ENCODE results near the gene TRIM37.
A peak's percentile ranks its signal among the peaks of the same experiment; 100 is the strongest.

The TRIM37 gene

DNA sequence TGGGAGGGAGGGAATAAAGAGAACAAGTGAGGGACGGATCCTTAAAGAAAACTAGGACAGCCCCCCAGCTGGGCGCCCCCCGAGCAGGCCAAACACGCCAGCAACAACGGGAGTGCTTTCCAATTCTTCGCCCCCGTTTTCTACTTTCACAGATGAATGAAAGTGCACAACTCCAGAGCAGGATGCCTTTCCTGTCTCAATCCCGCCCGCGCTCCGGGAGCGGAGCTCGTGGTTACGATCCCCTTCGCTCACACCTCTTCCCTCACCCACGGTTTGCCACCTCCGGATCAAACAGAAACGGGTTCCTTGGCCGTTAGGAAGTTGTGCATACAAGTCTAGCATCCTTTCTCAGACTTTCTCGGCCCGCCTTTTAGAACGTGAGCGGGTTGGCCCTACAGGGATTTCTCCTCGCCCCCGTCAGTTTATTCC, 47.6 kb upstream of the TRIM37 start:
- Histone ChIP-seq H3K36me3 (ENCODE audit: control insufficient read depth in 2 of 2, insufficient read depth in 1 of 2, low read length in 2 of 2) (peaks cover 0 to 4% of the 10 kb centered on the region in 2 experiments; a peak in 1 of 3 replicates), H3K27ac (ENCODE audit: extremely low read depth, low read depth, low read length) (peak overlapping the region; percentile 98), H3K9me3 (ENCODE audit: control insufficient read depth, insufficient read depth, low read depth, low read length) (no peaks in the 10 kb centered on the region), H3K4me1 (ENCODE audit: control insufficient read depth, insufficient read depth, low read length) (peaks cover 23% of the 10 kb centered on the region), H3K4me3 (ENCODE audit: low read depth, low read length) (peak overlapping the region; percentile 49)
- POLR2A ChIA-PET = interaction anchor here (0.6 to 4.2 kb wide), 16 partner anchors 9 to 636 kb away, joined by 3 to 56 read pairs (median 6); partner anchors contain the start of genes CLTC, GDPD1, SMG8 and TRIM37
- TF ChIP-seq ZNF791 (tag by site-specific recombination; IDR thresholded peaks at IDR 0.05) = no peak
- TF ChIP-seq GLIS2 (tag by site-specific recombination; IDR thresholded peaks at IDR 0.05) = peak; percentile 71
- peak; percentile 48 for TF ChIP-seq GLIS1 (tag by site-specific recombination; IDR thresholded peaks at IDR 0.05)
- peak; percentile 63 for TF ChIP-seq ZNF366 (tag by site-specific recombination; conservative IDR thresholded peaks at IDR 0.05)
- TF ChIP-seq, protein P1, sequence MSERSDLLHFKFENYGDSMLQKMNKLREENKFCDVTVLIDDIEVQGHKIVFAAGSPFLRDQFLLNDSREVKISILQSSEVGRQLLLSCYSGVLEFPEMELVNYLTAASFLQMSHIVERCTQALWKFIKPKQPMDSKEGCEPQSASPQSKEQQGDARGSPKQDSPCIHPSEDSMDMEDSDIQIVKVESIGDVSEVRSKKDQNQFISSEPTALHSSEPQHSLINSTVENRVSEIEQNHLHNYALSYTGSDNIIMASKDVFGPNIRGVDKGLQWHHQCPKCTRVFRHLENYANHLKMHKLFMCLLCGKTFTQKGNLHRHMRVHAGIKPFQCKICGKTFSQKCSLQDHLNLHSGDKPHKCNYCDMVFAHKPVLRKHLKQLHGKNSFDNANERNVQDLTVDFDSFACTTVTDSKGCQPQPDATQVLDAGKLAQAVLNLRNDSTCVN (tag by site-specific recombination; optimal IDR thresholded peaks at IDR 0.05) = peak; percentile 55
- TF ChIP-seq ZSCAN23 (tag by site-specific recombination; IDR thresholded peaks at IDR 0.05) = no peak
- no peak for TF ChIP-seq ZNF707 (tag by site-specific recombination; IDR thresholded peaks at IDR 0.05)
- TF ChIP-seq EGR2 (tag by site-specific recombination; IDR thresholded peaks at IDR 0.05; ENCODE audit: low read depth) = peak; percentile 92
- TF ChIP-seq ZNF544 (tag by site-specific recombination; IDR thresholded peaks at IDR 0.05) = no peak
- peak; percentile 50 for TF ChIP-seq IKZF3 (tag by site-specific recombination; IDR thresholded peaks at IDR 0.05)
- TF ChIP-seq ZBTB17 (tag by site-specific recombination; IDR thresholded peaks at IDR 0.05) = peak; percentile 65
- TF ChIP-seq ZNF600 (tag by site-specific recombination; IDR thresholded peaks at IDR 0.05) = peak; percentile 92
- TF ChIP-seq ZFHX2 (tag by site-specific recombination; conservative IDR thresholded peaks at IDR 0.05) = peak; percentile 96
- TF ChIP-seq KLF16 (tag by site-specific recombination; IDR thresholded peaks at IDR 0.05) = no peak
- TF ChIP-seq ZNF585B (tag by site-specific recombination; IDR thresholded peaks at IDR 0.05) = no peak
- TF ChIP-seq SP2 (tag by site-specific recombination; IDR thresholded peaks at IDR 0.05) = 0 out of 2 replicates have a peak, but pooled peaks have one; percentile 32
- peak; percentile 99 for TF ChIP-seq PRDM1 (tag by site-specific recombination; IDR thresholded peaks at IDR 0.05)
- TF ChIP-seq, protein P2, sequence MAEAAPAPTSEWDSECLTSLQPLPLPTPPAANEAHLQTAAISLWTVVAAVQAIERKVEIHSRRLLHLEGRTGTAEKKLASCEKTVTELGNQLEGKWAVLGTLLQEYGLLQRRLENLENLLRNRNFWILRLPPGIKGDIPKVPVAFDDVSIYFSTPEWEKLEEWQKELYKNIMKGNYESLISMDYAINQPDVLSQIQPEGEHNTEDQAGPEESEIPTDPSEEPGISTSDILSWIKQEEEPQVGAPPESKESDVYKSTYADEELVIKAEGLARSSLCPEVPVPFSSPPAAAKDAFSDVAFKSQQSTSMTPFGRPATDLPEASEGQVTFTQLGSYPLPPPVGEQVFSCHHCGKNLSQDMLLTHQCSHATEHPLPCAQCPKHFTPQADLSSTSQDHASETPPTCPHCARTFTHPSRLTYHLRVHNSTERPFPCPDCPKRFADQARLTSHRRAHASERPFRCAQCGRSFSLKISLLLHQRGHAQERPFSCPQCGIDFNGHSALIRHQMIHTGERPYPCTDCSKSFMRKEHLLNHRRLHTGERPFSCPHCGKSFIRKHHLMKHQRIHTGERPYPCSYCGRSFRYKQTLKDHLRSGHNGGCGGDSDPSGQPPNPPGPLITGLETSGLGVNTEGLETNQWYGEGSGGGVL (tag by site-specific recombination; IDR thresholded peaks at IDR 0.05) = no peak
- CTCF ChIA-PET = interaction anchor here (1.0 kb wide), 1 partner anchor 59 kb away, joined by 3 read pairs; no protein-coding TSS in a partner anchor

DNA sequence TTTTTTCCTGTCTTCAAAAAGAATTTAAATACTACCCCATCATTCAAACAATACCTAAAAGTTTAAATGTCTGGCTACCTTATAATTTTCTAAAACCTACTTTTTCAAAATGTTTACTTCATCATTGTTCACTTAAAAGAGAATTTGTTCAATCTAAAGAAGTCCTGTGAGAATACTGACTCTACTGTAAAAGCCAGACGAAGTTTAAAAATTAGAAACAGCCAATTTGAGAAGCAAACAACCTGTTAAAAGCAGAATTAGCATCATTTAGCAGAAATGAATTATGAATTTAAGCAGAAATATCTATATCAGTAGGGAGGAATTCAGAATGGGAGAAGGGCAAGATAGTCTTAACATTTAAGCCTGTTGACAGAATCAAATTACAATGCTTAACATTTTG, 46.2 kb upstream of the TRIM37 start:
- POLR2A ChIA-PET = interaction anchor here (0.6 to 3.0 kb wide), 3 partner anchors 59 to 685 kb away, joined by 7 to 30 read pairs (median 7); no protein-coding TSS in a partner anchor
- H3K27ac ChIP-seq (ENCODE audit: extremely low read depth, low read depth, low read length) = no peak overlapping the region

More for the DNA sequence above, 46.2 kb upstream of the TRIM37 start:
- CTCF ChIA-PET = interaction anchor here (0.6 kb wide), 1 partner anchor 605 kb away, joined by 5 read pairs; no protein-coding TSS in a partner anchor
- Histone ChIP-seq H3K9me3 (ENCODE audit: control insufficient read depth, insufficient read depth, low read depth, low read length) (no peaks in the 10 kb centered on the region), H3K4me1 (ENCODE audit: control insufficient read depth, insufficient read depth, low read length) (peaks cover 23% of the 10 kb centered on the region), H3K36me3 (ENCODE audit: control insufficient read depth in 2 of 2, insufficient read depth in 1 of 2, low read length in 2 of 2) (peaks cover 0 to 10% of the 10 kb centered on the region in 2 experiments; a peak in 1 of 3 replicates), H3K4me3 (ENCODE audit: low read depth, low read length) (peak overlapping the region; percentile 49)
- TF ChIP-seq MEIS1 (CRISPR knock-in tag; IDR thresholded peaks at IDR 0.05; ENCODE audit: borderline replicate concordance) (no peak), ZNF274 (IDR thresholded peaks at IDR 0.05; ENCODE audit: low read length) (no peak), ZNF274 (tag by site-specific recombination; IDR thresholded peaks at IDR 0.05; ENCODE audit: borderline replicate concordance) (no peak)
- TF ChIP-seq, protein P3, sequence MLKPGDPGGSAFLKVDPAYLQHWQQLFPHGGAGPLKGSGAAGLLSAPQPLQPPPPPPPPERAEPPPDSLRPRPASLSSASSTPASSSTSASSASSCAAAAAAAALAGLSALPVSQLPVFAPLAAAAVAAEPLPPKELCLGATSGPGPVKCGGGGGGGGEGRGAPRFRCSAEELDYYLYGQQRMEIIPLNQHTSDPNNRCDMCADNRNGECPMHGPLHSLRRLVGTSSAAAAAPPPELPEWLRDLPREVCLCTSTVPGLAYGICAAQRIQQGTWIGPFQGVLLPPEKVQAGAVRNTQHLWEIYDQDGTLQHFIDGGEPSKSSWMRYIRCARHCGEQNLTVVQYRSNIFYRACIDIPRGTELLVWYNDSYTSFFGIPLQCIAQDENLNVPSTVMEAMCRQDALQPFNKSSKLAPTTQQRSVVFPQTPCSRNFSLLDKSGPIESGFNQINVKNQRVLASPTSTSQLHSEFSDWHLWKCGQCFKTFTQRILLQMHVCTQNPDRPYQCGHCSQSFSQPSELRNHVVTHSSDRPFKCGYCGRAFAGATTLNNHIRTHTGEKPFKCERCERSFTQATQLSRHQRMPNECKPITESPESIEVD (tag by site-specific recombination; IDR thresholded peaks at IDR 0.05) = peak; percentile 91
